ENCODE measurements around the gene ABCC8. TPM values are rescaled to one million over a fixed set of nuclear protein-coding genes. Genes with fewer than 3 reads are reported as not detected.

ABCC8 gene
- total and polyA plus RNA-seq, 9 donors, result 1.3 to 4.1 (median 2.5) TPM

GRCh38 chr11:17408641-17409040 lies 68.0 kb downstream of the ABCC8 start:
- 88% methylated on average over 6 of the region's 7 CpGs for WGBS (ENCODE audit: insufficient coverage)
- Histone ChIP-seq H3K36me3 (ENCODE audit: control insufficient read depth, insufficient read depth, low read length) (no peaks in the 10 kb centered on the region), H3K27ac (ENCODE audit: low read length) (no peak overlapping the region), H3K4me3 (ENCODE audit: low read length) (no peak overlapping the region), H3K4me1 (ENCODE audit: control insufficient read depth, insufficient read depth, low read length) (peaks cover 17% of the 10 kb centered on the region), H3K9me3 (replicated peaks; ENCODE audit: control insufficient read depth, low read depth, low read length) (no peaks in the 10 kb centered on the region), H3K27me3 (ENCODE audit: control insufficient read depth, insufficient read depth, low read length) (peaks cover 2% of the 10 kb centered on the region)
- DNase-seq, result no peak

DNA sequence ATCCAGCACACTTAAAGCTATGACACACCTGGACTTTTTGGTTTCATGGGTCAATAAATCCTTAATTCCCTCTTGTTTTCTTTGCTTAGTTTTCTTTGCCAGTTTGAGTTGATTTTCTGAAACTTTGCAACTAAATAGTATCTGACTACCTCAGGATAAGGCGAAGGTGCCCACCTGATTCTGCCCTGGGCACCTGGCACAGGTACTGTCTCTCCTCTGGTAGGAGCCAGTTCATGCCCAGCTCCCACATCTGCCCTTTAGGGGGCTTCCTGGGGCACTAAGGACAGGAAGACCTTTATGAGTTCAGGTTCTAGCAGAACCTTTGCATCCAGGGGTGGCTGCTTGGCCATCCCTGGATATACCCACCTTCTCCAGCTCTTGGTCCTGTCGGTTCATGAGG lies 68.6 kb downstream of the ABCC8 start:
- no CpG with 5 or more reads among the region's 2 CpGs for WGBS (ENCODE audit: insufficient coverage)
- Histone ChIP-seq H3K36me3 (ENCODE audit: control insufficient read depth, insufficient read depth, low read length) (no peaks in the 10 kb centered on the region), H3K27me3 (ENCODE audit: control insufficient read depth, insufficient read depth, low read length) (peaks cover 2% of the 10 kb centered on the region), H3K4me3 (ENCODE audit: low read length) (no peak overlapping the region), H3K4me1 (ENCODE audit: control insufficient read depth, insufficient read depth, low read length) (peaks cover 17% of the 10 kb centered on the region), H3K9me3 (replicated peaks; ENCODE audit: control insufficient read depth, low read depth, low read length) (no peaks in the 10 kb centered on the region), H3K27ac (ENCODE audit: low read length) (no peak overlapping the region)
- no peak for DNase-seq

DNA sequence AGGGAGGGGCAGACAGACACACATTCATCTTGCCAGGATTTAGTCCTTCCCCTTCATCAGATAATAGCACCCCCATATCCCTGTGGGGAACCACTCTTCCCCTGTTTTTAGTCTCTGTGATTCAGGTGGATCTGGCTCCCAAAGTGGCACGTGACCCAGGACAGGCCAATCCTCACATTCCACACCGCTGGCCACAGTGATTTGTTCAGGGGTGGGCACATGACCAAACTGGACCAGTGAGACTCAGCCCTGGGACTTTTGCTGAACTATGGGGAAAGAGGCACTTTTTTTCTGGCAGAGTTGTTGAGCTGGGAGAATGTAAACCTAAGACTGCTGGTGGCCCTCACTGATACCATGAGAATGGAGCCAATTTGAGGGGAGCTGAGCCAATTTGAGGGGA lies 69.1 kb downstream of the ABCC8 start:
- no peak overlapping the region for H3K4me3 ChIP-seq (ENCODE audit: low read length)
- peaks cover 2% of the 10 kb centered on the region for H3K27me3 ChIP-seq (ENCODE audit: control insufficient read depth, insufficient read depth, low read length)
- no peak overlapping the region for H3K27ac ChIP-seq (ENCODE audit: low read length)
- DNase-seq, result no peak
- WGBS (ENCODE audit: insufficient coverage), result 93% methylated on average over 2 of the region's 2 CpGs
- no peaks in the 10 kb centered on the region for H3K36me3 ChIP-seq (ENCODE audit: control insufficient read depth, insufficient read depth, low read length)
- H3K4me1 ChIP-seq (ENCODE audit: control insufficient read depth, insufficient read depth, low read length), result peaks cover 17% of the 10 kb centered on the region
- no peaks in the 10 kb centered on the region for H3K9me3 ChIP-seq (replicated peaks; ENCODE audit: control insufficient read depth, low read depth, low read length)

DNA sequence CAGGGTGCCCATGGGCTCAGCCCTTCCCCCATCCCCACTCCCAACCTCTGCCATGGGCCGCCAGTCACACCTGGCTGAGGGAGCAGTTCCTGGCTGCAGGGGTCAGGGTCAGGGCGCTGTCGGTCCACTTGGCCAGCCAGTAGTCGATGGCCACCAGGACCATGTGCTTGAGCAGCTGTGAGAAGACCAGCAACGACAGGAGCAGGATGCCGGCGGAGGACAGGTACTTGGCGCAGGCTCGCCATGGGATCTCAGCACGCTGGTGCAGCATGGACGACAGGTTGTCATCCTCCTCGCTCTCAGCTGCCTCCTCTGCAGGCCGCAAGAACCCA lies 69.9 kb downstream of the ABCC8 start:
- peaks cover 17% of the 10 kb centered on the region for H3K4me1 ChIP-seq (ENCODE audit: control insufficient read depth, insufficient read depth, low read length)
- H3K27me3 ChIP-seq (ENCODE audit: control insufficient read depth, insufficient read depth, low read length), result peaks cover 2% of the 10 kb centered on the region
- DNase-seq, result no peak
- no peaks in the 10 kb centered on the region for H3K36me3 ChIP-seq (ENCODE audit: control insufficient read depth, insufficient read depth, low read length)
- WGBS (ENCODE audit: insufficient coverage), result 90% methylated on average over 13 of the region's 13 CpGs
- no peak overlapping the region for H3K27ac ChIP-seq (ENCODE audit: low read length)
- H3K9me3 ChIP-seq (replicated peaks; ENCODE audit: control insufficient read depth, low read depth, low read length), result no peaks in the 10 kb centered on the region
- no peak overlapping the region for H3K4me3 ChIP-seq (ENCODE audit: low read length)

- H3K36me3 ChIP-seq (ENCODE audit: control insufficient read depth, insufficient read depth, low read length), result no peaks in the 10 kb centered on the region
- H3K4me1 ChIP-seq (ENCODE audit: control insufficient read depth, insufficient read depth, low read length), result peaks cover 22% of the 10 kb centered on the region
- peak overlapping the region; percentile 26 for H3K27ac ChIP-seq (ENCODE audit: low read length)
- H3K9me3 ChIP-seq (replicated peaks; ENCODE audit: control insufficient read depth, low read depth, low read length), result no peaks in the 10 kb centered on the region
- DNase-seq, result no peak
- no peak overlapping the region for H3K4me3 ChIP-seq (ENCODE audit: low read length)
- 89% methylated on average over 7 of the region's 8 CpGs for WGBS (ENCODE audit: insufficient coverage)
- peaks cover 2% of the 10 kb centered on the region for H3K27me3 ChIP-seq (ENCODE audit: control insufficient read depth, insufficient read depth, low read length)
Observed at GRCh38 chr11:17406082-17406817, 70.4 kb downstream of the ABCC8 start.

- H3K36me3 ChIP-seq (ENCODE audit: control insufficient read depth, insufficient read depth, low read length), result no peaks in the 10 kb centered on the region
- H3K27me3 ChIP-seq (ENCODE audit: control insufficient read depth, insufficient read depth, low read length), result peaks cover 2% of the 10 kb centered on the region
- H3K9me3 ChIP-seq (replicated peaks; ENCODE audit: control insufficient read depth, low read depth, low read length), result no peaks in the 10 kb centered on the region
- peak overlapping the region; percentile 31 for H3K27ac ChIP-seq (ENCODE audit: low read length)
- peaks cover 26% of the 10 kb centered on the region for H3K4me1 ChIP-seq (ENCODE audit: control insufficient read depth, insufficient read depth, low read length)
- 31% methylated on average over 13 of the region's 15 CpGs for WGBS (ENCODE audit: insufficient coverage)
- no peak overlapping the region for H3K4me3 ChIP-seq (ENCODE audit: low read length)
- DNase-seq, result peak; percentile 73
Observed at GRCh38 chr11:17405232-17406005, 71.2 kb downstream of the ABCC8 start.

- Histone ChIP-seq H3K27ac (ENCODE audit: low read length) (no peak overlapping the region), H3K36me3 (ENCODE audit: control insufficient read depth, insufficient read depth, low read length) (no peaks in the 10 kb centered on the region), H3K4me1 (ENCODE audit: control insufficient read depth, insufficient read depth, low read length) (peaks cover 26% of the 10 kb centered on the region), H3K9me3 (replicated peaks; ENCODE audit: control insufficient read depth, low read depth, low read length) (no peaks in the 10 kb centered on the region), H3K4me3 (ENCODE audit: low read length) (no peak overlapping the region), H3K27me3 (ENCODE audit: control insufficient read depth, insufficient read depth, low read length) (no peaks in the 10 kb centered on the region)
- WGBS (ENCODE audit: insufficient coverage), result 82% methylated on average over 6 of the region's 18 CpGs
- no peak for DNase-seq
Observed at GRCh38 chr11:17403980-17404759, 72.5 kb downstream of the ABCC8 start.

GRCh38 chr11:17402486-17402885 lies 74.2 kb downstream of the ABCC8 start:
- Histone ChIP-seq H3K27ac (ENCODE audit: low read length) (no peak overlapping the region), H3K4me1 (ENCODE audit: control insufficient read depth, insufficient read depth, low read length) (peaks cover 26% of the 10 kb centered on the region)
- DNase-seq, result no peak

DNA sequence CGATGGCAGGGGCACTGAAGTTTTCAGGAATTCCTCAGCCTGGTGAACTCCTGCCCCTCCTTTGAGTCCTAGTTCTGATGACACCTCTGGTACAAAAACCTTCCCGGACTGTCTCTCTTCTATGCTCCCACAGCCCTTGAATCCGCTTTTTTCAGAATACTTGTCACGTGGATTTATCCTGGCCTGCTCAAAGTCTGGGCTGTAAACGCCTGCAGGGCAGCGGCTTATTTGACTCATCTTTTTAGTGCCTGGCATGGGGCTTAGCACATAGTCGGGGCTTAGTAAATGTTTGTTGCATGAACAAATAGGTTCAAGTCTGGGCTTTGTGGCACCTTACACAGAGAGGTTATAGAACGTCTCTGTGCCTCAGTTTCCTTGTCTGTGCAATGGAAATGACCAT lies 74.8 kb downstream of the ABCC8 start:
- H3K4me3 ChIP-seq (ENCODE audit: low read length), result no peak overlapping the region
- H3K36me3 ChIP-seq (ENCODE audit: control insufficient read depth, insufficient read depth, low read length), result no peaks in the 10 kb centered on the region
- 83% methylated on average over 8 of the region's 8 CpGs for WGBS (ENCODE audit: insufficient coverage)
- no peak for DNase-seq
- H3K4me1 ChIP-seq (ENCODE audit: control insufficient read depth, insufficient read depth, low read length), result peaks cover 26% of the 10 kb centered on the region
- no peaks in the 10 kb centered on the region for H3K9me3 ChIP-seq (replicated peaks; ENCODE audit: control insufficient read depth, low read depth, low read length)
- no peaks in the 10 kb centered on the region for H3K27me3 ChIP-seq (ENCODE audit: control insufficient read depth, insufficient read depth, low read length)
- no peak overlapping the region for H3K27ac ChIP-seq (ENCODE audit: low read length)

More at GRCh38 chr11:17402486-17402885, 74.2 kb downstream of the ABCC8 start:
- H3K4me3 ChIP-seq (ENCODE audit: low read length), result no peak overlapping the region
- H3K9me3 ChIP-seq (replicated peaks; ENCODE audit: control insufficient read depth, low read depth, low read length), result no peaks in the 10 kb centered on the region
- H3K27me3 ChIP-seq (ENCODE audit: control insufficient read depth, insufficient read depth, low read length), result no peaks in the 10 kb centered on the region
- H3K36me3 ChIP-seq (ENCODE audit: control insufficient read depth, insufficient read depth, low read length), result no peaks in the 10 kb centered on the region
- WGBS (ENCODE audit: insufficient coverage), result 90% methylated on average over 7 of the region's 8 CpGs

- Histone ChIP-seq H3K9me3 (replicated peaks; ENCODE audit: control insufficient read depth, low read depth, low read length) (no peaks in the 10 kb centered on the region), H3K4me3 (ENCODE audit: low read length) (no peak overlapping the region), H3K4me1 (ENCODE audit: control insufficient read depth, insufficient read depth, low read length) (peaks cover 22% of the 10 kb centered on the region), H3K27me3 (ENCODE audit: control insufficient read depth, insufficient read depth, low read length) (no peaks in the 10 kb centered on the region), H3K36me3 (ENCODE audit: control insufficient read depth, insufficient read depth, low read length) (no peaks in the 10 kb centered on the region), H3K27ac (ENCODE audit: low read length) (no peak overlapping the region)
- DNase-seq, result peak; percentile 18
- WGBS (ENCODE audit: insufficient coverage), result no CpG with 5 or more reads among the region's 2 CpGs
Observed at GRCh38 chr11:17401316-17401715, 75.3 kb downstream of the ABCC8 start.
